Hematopoietic multipotent progenitor cell treated with erythropoietin and hydrocortisone succinate and interleukin-3 and kit ligand, for 17 days (in vitro differentiated cells): ENCODE results near the gene SKAP1.
"Not testable (repeated sequence)": the region's sequence is repeated elsewhere in the genome, so short reads cannot be mapped to it uniquely, and the experiment has no call there.

ENCODE experiments used
- DNase-seq: peaks from one replicate; pipeline ENCODE4 v3.0.0-alpha.2; 2015; ENCODE audit warnings: low spot score

SKAP1 gene

DNA sequence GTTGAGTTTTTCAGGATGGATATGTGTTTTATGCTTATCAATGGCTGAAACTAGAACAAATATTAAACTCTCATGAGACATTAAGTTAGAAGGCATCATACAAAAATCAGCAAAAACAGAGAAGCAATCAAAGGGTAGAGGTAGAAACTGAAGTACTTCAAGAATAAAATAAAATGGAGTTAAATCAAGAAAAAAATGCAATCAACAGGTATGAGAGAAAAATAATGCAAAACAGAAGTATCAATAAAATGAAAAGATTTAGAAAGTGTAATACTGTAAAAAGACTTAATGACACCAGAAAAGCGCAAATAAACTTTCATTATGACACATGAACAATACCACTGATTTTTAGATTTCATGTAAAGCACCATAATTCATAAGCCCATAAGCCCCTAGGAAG is 112.3 kb downstream of the SKAP1 start:
- DNase-seq: no peak

DNA sequence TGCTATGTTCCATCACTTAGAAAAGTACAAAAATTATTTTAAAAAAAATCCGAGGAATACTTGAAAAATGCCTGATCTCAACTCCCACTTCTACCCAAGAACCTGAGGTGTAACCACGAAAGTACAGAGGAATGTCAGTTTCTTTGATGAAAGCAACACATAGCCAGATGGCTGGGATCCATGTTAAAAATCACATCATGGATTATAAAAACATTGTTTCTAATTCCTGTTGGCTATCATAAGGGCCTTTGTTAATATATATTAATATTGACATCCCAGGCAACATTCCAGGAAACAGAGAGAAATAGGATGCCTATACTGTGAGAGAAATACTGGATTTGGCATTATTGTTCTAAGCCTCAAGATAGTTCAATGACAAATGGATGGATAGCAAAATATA is 115.3 kb downstream of the SKAP1 start:
- no peak for DNase-seq

DNA sequence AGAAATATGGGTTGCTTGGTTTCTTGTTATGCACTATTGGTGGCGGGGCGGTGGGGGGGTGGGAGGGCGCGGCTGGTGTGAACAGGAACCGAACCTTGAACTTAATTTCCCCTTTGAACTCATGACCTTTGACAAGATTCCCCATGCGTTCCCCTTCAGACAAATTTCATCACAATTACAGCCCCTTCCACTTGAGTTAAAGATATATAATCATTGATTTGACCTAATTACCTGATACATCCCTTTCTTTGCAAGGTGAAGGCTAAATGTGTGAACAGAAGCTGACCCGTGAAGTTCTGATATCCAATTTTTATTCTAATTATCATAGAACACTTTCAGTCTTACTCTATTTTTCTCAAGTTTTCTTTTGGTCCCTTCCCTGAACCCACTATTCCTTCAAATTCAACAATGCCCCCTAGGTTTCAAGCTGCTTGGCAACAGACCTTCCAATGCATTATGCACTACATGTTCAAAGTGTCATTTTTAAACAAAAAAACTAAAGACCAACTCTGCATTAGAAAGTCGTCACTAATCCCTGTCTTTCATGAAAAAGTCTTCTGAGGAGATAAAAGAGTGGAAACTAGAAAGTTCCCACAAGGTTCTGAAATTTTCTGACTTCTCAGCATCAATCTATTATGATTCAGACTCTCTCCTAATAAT is 116.8 kb downstream of the SKAP1 start:
- no peak for DNase-seq

DNA sequence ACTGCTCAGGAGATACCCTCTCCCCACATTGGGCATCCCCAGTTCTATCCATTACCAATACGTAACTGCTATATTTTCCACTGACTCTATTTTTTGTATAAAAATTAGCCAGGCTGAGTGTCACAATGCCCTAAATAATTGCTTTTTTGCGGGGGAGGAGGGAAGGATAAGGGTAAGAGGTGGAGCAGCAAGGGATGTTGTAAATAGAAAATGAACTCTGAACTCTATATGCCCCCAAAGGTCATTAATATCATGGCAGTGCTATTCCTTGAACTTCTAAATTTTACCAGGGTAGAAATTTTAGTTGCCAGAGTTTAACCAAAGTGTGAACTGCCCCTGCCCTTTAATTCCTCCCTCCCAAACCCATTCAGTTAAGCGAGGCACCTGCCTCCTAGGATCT is 118.7 kb downstream of the SKAP1 start:
- no peak for DNase-seq

DNA sequence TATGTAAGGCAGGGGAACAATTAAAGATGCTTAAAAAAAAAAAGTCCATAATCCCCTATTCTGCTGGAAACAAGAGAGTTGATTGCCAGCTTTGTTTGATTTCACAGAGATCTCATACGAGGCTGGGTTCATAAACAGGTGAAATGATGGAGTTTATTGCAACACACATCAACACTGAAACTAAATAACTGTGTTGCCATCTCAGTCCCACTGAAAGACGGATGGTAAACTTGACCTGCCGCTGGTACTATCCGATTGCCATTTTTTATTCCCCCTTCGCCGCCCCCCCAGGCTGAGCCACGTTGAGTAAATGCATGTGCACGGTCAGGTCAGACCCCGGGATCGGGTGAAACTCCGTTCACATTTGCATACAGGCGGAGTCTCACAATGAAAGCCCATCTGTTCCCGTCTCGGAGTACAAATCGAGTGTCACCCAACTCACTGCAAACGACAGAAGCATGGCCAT is 119.2 kb downstream of the SKAP1 start:
- no peak for DNase-seq

DNA sequence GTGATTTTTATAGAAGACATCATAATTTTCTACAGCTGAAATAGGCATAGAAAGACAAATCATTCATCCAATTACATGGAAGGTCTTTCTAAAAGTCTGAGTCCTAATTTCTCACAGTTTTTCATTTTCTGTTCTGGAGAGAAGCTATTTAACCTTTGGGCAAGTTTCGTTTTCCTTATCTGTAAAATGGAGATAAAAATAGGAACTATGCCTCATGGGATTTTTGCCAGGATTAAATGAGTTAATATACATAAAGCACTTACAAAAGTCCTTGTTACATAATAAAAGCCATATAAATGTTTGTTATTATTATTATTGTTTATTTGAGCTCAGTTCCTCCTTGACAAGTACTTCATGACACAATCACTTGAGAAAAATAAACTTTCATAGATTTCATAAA is 121.4 kb downstream of the SKAP1 start:
- no peak for DNase-seq

DNA sequence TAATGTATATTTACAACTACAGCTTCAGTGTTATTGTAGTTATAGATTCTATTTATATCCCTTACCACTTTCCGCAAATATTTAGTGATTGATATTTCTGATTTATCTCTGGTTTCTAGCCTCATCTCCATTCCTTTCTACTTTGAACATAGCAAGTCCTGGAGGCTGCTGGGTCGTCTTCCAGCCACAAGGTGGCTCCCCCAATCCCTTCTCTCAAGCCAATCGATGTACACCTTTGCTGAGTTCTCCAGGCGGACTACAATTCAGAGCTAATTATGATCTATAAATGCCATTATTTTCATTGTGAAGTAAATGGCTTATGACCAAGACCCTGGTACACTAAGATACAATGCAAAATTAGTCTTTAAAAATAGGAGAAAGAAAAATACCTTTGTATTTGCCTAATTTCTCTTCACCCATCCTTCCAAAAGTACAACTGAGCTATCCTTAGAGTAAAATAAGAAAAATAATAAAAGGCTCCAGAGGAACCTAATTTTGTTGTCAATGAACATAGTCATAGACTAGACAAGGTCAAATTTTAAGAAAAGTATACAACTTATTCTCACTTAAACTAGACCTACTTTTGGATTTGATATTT is 122.1 kb downstream of the SKAP1 start:
- peak; percentile 55 for DNase-seq

DNA sequence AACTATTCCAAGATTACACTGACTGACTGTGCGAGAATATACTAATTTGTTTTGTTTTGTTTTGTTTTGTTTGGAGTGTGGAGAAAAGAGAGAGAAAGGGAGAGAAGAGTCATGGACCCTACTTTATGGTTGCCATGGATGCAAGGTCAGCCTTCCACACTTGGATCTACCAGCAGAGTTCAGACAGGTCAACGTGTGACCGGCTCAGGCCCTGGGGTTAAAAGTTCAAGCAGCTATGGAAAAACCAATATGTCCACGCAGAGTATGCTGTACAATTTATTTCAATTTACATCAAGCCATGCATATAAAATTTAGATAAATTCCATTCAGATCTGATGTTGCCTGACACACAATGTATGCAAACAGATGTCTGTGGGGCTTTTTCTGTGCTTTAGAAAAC is 122.8 kb downstream of the SKAP1 start:
- DNase-seq: no peak

DNA sequence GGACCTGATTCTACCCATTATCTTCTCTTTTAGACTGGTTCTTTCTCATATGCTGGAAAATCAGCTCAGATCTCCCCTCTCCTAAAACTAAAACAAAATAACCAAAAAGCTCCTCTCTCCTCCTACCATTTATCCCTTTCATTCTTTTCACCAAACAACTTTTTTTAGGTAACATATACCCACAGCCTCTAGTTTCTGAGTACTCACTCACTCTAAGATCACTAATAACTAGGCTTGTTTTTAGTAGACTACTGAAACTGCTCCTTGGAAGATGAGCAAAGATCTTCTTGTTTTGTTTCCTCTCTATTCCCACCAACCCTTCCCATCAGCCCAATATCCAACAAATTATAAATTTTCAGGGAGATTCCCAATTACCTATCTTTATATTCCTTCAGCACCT is 129.0 kb downstream of the SKAP1 start:
- DNase-seq: no peak

DNA sequence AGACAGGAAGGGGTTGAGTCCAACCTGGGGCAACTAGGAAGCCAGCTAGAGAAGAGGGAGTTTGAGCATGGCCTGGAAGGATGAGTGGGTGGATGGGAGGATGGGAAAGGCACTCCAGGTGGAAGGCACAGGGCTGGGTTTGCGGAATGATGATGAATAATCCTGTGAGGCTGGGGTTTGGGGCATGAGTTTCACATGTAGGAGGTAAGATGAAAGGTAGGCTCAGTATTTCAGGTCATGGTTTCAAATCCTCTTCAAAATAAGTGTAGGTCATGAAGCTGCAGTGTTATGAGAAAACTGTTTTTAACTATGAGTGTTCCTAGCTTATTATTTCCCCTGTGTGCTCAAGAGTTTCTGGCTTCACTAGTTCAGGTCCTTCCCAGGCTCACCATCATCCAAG is 130.3 kb downstream of the SKAP1 start:
- DNase-seq: no peak

DNA sequence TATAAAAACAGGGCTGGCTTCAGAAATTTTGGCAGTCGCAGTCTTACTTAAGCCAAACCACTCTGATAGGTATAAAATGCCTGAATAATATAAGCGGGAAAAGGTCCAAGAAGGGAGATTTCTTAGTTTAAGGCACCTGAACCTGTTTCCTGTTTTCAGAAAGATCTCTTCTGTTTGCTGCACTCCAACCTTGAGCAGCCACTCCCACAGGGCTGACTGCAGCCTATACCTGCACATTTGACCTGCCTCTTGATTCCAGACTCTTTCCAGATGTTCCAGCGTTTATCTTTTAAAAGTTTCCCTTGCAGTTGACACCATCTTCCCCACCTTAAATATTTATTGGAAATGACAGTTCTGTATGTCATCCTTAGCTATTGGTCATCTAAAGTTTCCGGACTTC is 132.2 kb downstream of the SKAP1 start:
- no peak for DNase-seq

DNA sequence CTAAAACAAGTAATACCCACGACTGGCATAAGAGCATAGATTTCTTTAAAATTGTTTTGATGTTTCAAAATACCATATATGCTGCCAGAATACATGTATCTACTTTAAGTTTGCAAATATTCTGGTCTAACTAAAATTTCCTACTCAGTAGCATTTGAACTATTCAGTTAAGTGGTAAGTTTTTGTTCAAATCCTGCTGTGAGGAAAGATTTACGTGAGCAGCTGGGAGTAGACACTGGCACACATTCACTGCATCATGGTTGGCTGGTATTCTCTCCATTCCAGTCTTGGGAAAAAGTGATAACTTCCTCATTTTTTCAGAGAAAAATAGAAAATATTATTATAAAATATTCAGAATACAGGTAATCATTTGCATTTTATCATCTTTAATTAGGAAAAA is 133.6 kb downstream of the SKAP1 start:
- no peak for DNase-seq

DNA sequence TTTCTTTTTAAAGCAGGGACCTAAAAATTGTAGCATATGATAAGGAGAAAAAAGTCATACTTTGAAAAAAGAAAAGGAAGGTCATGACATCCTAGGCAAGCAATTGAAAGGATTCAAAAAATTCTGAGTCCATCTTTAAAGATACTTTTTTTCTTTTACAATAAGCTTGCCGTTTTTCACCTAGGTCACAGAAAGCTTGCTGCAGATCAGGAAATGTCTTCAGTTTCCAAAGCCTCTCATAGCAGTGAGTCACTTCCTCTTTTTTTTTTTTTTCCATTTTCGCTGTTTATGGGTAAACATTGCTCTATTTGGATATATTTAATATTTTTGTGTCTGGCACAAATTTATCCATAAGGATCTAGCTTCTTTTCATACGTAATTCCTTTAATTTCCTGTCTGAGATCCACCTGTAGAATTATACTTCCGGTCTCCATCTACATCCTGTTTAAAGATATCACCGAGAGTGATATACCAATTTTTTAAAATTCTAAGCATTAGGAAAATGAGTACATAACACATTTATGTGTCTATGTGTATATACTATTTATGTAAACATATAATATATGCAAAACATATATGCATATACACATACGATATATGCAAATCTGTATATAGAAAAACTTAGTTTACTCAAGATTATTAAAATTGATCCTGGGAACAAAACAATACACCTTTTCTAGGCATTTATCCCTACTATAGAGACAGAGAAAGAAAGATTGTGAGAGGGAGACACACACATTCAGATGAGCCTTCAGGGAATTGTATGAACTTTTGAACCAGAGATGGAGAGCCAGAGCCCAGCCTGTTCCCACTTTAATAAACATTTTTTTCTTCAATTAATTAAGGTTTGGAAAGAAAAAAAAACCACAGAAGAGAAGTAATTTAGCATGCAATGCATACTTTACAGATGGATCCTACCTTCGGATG is 134.4 kb downstream of the SKAP1 start:
- no peak for DNase-seq

DNA sequence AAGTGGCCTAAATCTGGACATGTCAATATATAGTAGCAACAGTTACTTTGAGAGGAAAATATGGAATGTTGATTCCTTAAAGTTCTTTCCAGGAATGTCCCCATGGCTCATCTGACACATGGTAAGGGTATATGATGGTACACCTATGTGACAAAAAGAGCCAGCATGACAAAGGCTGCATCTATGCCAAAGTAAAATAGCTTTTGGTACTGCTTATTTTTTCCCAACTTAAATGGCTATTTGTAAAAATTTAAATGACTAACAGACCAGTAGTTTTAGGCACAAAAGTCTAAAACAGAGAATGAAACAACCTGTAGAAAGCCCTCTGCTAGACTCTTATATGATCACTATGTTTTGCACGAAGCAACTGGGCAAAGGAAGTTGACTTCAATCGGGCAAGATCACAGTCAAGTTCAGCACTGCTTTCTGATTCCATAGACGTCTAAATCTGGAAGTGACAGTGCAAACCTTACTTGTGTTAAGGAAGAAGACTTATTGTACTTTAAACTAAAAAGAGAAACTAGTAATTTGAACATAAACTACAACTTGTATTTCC is 135.1 kb downstream of the SKAP1 start:
- no peak for DNase-seq

DNA sequence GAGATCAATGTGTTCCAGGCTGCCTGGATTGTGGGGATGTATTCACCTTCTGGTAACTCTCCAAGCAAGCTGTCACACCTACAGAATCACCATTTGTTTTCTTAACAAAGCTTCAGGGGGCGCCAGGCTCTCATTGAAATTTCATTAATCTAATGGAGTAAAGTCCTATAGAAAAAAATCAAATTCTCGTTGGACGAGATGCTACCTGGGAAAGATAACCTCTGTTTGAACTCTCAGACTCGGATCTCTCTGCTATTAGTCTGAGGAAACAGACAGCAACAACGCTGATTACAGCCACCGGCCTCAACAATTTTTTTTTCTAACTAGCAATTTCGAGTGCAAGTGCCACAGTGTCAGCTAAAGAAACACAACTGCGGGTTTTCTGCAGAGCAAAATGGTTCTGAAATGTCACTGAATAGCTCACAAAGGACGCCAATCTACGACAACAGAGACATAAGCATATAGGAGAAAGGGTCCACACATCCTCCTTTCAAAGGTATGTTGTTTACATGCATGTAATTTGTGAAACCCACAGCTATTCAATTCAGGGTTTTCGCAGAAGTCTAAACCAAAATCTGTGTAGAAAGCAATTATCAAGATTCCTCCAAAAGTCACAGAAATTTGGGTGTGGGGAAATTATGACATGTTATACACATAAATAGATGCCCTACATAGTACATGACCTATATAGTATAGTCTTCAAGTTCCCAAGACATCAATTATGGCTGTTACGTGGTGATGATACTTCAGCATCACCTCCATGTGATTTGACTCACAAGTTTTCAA is 135.8 kb downstream of the SKAP1 start:
- no peak for DNase-seq

DNA sequence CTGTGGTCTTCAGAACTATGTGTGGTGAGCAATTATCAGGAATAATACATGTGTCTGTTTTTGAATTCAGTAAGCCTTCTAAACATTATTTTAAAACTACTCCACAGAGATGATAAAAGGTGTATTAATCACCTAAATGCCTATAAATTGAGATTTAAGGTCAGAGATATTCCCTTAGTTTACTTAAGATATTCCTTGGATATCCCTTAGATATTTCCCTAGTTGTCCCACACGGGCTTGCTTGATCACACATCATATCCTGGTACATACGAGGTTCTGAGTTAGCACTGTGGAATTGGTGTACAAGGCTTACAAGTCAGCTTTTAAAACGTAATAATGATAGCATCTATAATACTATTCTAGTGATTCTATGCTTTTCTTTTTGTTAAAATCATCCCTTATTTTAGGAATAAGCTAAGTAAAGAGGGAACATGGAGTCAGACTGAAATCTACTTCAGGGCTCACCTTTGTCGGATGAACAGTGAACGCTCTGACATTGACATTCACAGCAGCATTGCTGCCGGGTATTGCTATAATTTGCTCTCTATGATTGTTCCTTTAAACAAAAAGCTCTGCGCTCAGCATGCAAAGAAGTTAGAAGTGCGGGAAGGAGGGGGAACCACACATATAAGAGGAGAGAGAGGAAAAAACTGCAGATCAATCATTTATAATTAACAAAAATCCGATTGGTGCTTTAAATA is 136.5 kb downstream of the SKAP1 start:
- no peak for DNase-seq

DNA sequence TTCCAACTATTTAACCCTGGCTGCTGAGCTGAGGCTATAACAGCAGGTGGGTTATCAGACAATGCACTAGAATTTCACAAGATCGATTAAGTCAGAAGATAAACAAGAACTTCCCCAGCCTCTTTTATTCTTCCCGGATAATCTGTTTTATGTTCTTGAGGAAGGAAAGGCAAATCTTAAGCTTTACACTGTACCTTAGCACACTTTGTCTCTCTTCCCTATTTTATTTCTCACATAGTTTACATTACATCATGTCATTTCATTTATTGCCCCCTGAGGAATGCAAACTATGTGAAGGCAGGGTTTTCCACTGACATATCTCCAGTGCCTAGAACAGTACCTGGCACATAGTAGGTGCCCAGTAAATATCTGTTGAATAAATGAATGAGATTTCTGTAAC is 139.6 kb downstream of the SKAP1 start:
- no peak for DNase-seq

DNA sequence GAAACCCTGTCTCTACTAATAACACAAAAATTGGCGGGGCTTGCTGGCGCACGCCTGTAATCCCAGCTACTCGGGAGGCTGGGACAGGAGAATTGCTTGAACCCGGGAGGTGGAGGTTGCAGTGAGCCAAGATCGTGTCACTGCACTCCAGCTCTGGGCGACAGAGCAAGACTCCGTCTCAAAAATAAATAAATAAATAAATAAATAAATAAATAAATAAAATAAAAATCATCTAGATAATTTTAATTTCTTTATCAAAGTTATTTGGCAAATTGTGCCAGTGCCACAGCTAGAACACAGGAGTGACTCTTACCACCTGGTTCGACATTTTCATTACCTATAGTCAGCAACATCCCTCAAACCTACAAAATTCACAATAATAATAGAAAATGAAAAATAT is 143.1 kb downstream of the SKAP1 start:
- not testable (repeated sequence) for DNase-seq

DNA sequence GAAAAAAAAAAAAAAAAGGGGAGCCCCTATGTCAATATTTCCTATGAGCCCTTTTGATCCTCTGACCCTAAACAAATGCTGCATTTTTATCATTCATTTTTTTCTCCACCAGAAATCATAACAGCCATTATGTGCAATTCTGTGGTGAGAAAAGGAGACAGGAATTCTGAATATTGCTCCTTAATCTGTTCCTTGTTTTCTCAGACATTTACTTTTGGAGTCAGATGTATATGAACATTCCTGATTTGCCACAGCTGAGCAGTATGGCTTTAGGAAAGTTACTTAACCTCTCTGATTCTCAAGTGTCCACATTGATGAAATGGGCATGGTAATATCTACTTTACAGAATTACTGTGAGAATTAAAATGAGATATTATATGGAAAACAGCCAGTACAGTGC is 144.4 kb downstream of the SKAP1 start:
- no peak for DNase-seq

DNA sequence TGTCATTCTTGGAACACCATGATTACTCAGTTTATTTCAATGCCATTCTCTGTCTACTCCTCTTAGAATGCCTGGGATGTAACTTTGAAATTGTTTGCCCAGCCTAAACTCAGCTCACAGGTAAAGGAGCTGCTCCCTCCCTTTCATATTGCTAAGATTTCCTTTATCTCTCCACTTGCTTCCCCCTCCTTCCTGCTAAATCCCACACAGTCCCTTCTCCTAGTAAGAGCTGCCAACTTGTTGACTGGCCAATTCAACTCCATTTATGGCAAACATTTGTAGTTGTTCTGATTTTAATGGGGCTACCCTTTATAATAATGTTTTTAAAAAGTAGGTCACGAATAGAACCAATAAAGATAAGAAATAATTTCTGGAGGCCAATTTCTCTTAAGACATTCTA is 146.1 kb downstream of the SKAP1 start:
- no peak for DNase-seq

DNA sequence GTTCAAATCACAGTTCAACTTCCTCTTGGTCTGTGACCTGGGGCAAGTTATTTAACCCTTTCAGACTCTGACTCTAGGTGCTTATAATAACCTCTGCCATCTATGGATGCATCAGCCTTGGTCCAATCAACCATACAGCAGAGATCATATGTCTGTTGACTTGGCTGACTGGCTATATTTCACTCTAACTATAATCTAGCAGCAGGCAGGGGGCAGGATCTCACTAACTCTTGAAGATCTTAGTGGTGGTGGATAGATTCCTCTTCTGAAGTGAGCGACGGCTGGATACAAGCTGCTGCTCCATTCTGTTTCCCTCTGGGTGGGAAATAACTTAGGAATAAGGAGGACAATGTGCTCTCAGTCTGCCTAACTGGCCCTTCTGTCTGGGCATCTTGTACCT is 146.6 kb downstream of the SKAP1 start:
- DNase-seq: no peak
